ENCODE results near the gene DCLK1. TPM values are rescaled to one million over a fixed set of nuclear protein-coding genes. Genes with fewer than 3 reads are reported as not detected.

Gene DCLK1
- total RNA-seq, 4 donors from 2014 or later = 3.8 to 10.0 (median 8.2) TPM

GRCh38 chr13:36067746-36068381 is 63.3 kb downstream of the DCLK1 start:
- in situ Hi-C loops (cut with MboI; ENCODE audit: low sequenced_read_pairs in 4 of 4) = no loop called here
- intact Hi-C loops (cut with DNase I; ENCODE audit: low total_unique reads) = no loop called here
- H3K9me3 ChIP-seq = no peaks in the 10 kb centered on the region
- H3K27ac ChIP-seq = no peak overlapping the region
- no peaks in the 10 kb centered on the region for H3K4me1 ChIP-seq
- no peaks in the 10 kb centered on the region for H3K36me3 ChIP-seq
- ATAC-seq (no peak), DNase-seq (no peak)
- no peak overlapping the region for H3K4me3 ChIP-seq
- no peak for TF ChIP-seq POLR2A (IDR thresholded peaks at IDR 0.05)
- no peak for TF ChIP-seq CTCF (IDR thresholded peaks at IDR 0.05 in 4 of 5, conservative IDR thresholded peaks at IDR 0.05 in 1 of 5)
- no peaks in the 10 kb centered on the region for H3K27me3 ChIP-seq

- no peak overlapping the region for H3K27ac ChIP-seq
- in situ Hi-C loops (cut with MboI; ENCODE audit: low sequenced_read_pairs in 4 of 4) (no loop called here), intact Hi-C loops (cut with DNase I; ENCODE audit: low total_unique reads) (no loop called here)
- no peak for ATAC-seq
- TF ChIP-seq POLR2A (IDR thresholded peaks at IDR 0.05) (no peak), CTCF (IDR thresholded peaks at IDR 0.05 in 4 of 5, conservative IDR thresholded peaks at IDR 0.05 in 1 of 5) (no peak)
- no peaks in the 10 kb centered on the region for H3K9me3 ChIP-seq
- DNase-seq = no peak
- no peaks in the 10 kb centered on the region for H3K27me3 ChIP-seq
- no peak overlapping the region for H3K4me3 ChIP-seq
- H3K36me3 ChIP-seq = no peaks in the 10 kb centered on the region
- H3K4me1 ChIP-seq = no peaks in the 10 kb centered on the region
Observed at GRCh38 chr13:36062249-36062648, 68.9 kb downstream of the DCLK1 start.

GRCh38 chr13:36061621-36062020 is 69.6 kb downstream of the DCLK1 start:
- intact Hi-C loops (cut with DNase I; ENCODE audit: low total_unique reads) = no loop called here
- no peaks in the 10 kb centered on the region for H3K9me3 ChIP-seq

GRCh38 chr13:36061054-36061453 is 70.1 kb downstream of the DCLK1 start:
- in situ Hi-C loops (cut with MboI; ENCODE audit: low sequenced_read_pairs in 4 of 4) = no loop called here
- no peak overlapping the region for H3K27ac ChIP-seq
- H3K36me3 ChIP-seq = no peaks in the 10 kb centered on the region
- no peaks in the 10 kb centered on the region for H3K4me1 ChIP-seq
- ATAC-seq (no peak), DNase-seq (no peak)
- no peaks in the 10 kb centered on the region for H3K27me3 ChIP-seq
- intact Hi-C loops (cut with DNase I; ENCODE audit: low total_unique reads) = no loop called here
- no peak overlapping the region for H3K4me3 ChIP-seq
- H3K9me3 ChIP-seq = no peaks in the 10 kb centered on the region
- TF ChIP-seq CTCF (IDR thresholded peaks at IDR 0.05 in 4 of 5, conservative IDR thresholded peaks at IDR 0.05 in 1 of 5) (no peak), POLR2A (IDR thresholded peaks at IDR 0.05) (no peak)

More at GRCh38 chr13:36061621-36062020, 69.6 kb downstream of the DCLK1 start:
- H3K4me3 ChIP-seq = no peak overlapping the region
- H3K4me1 ChIP-seq = no peaks in the 10 kb centered on the region
- in situ Hi-C loops (cut with MboI; ENCODE audit: low sequenced_read_pairs in 4 of 4) = no loop called here
- H3K27me3 ChIP-seq = no peaks in the 10 kb centered on the region
- no peak overlapping the region for H3K27ac ChIP-seq
- H3K36me3 ChIP-seq = no peaks in the 10 kb centered on the region
- ATAC-seq = no peak
- no peak for DNase-seq
- no peak for TF ChIP-seq POLR2A (IDR thresholded peaks at IDR 0.05)
- no peak for TF ChIP-seq CTCF (IDR thresholded peaks at IDR 0.05 in 4 of 5, conservative IDR thresholded peaks at IDR 0.05 in 1 of 5)

- ATAC-seq (no peak), DNase-seq (no peak)
- TF ChIP-seq CTCF (IDR thresholded peaks at IDR 0.05 in 4 of 5, conservative IDR thresholded peaks at IDR 0.05 in 1 of 5) = no peak
- no peak for TF ChIP-seq POLR2A (IDR thresholded peaks at IDR 0.05)
- intact Hi-C loops (cut with DNase I; ENCODE audit: low total_unique reads) (no loop called here), in situ Hi-C loops (cut with MboI; ENCODE audit: low sequenced_read_pairs in 4 of 4) (no loop called here)
- Histone ChIP-seq H3K27me3 (no peaks in the 10 kb centered on the region), H3K27ac (no peak overlapping the region), H3K36me3 (no peaks in the 10 kb centered on the region), H3K4me1 (no peaks in the 10 kb centered on the region), H3K9me3 (no peaks in the 10 kb centered on the region), H3K4me3 (no peak overlapping the region)
Observed at GRCh38 chr13:36059321-36059720, 71.9 kb downstream of the DCLK1 start.

Data from gastrocnemius medialis (tissue), 4 donors.